ENCODE data around the gene TEX48.

DNA sequence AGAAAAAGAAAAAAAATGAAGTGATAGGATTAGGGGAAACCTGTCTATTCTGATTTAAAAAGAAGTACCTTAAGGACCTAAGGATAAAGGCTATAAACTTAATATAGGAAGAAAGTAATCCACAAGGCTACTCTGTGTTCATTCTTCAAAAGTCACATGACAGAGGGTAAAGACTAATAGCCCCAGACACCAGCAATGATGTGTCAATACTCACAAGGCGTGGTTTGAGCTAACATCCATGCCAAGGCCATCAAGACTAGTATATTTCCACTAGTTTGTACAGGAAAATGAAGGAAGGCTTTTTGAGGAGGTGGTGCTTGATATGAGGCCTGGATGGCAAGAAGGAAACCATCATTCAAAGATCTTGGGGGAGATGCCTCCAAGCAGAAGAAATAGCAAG is 49.7 kb upstream of the TEX48 start:
- TF ChIP-seq EP300 (IDR thresholded peaks at IDR 0.05; ENCODE audit: borderline replicate concordance in 1 of 2, control insufficient read depth in 1 of 2, low read depth in 2 of 2, low read length in 2 of 2) (no peak), RCOR1 (conservative IDR thresholded peaks at IDR 0.05; ENCODE audit: low read depth, low read length) (no peak), ZSCAN29 (IDR thresholded peaks at IDR 0.05) (no peak), TARDBP (IDR thresholded peaks at IDR 0.05; ENCODE audit: borderline replicate concordance) (no peak)
- TF ChIP-seq, protein P1, sequence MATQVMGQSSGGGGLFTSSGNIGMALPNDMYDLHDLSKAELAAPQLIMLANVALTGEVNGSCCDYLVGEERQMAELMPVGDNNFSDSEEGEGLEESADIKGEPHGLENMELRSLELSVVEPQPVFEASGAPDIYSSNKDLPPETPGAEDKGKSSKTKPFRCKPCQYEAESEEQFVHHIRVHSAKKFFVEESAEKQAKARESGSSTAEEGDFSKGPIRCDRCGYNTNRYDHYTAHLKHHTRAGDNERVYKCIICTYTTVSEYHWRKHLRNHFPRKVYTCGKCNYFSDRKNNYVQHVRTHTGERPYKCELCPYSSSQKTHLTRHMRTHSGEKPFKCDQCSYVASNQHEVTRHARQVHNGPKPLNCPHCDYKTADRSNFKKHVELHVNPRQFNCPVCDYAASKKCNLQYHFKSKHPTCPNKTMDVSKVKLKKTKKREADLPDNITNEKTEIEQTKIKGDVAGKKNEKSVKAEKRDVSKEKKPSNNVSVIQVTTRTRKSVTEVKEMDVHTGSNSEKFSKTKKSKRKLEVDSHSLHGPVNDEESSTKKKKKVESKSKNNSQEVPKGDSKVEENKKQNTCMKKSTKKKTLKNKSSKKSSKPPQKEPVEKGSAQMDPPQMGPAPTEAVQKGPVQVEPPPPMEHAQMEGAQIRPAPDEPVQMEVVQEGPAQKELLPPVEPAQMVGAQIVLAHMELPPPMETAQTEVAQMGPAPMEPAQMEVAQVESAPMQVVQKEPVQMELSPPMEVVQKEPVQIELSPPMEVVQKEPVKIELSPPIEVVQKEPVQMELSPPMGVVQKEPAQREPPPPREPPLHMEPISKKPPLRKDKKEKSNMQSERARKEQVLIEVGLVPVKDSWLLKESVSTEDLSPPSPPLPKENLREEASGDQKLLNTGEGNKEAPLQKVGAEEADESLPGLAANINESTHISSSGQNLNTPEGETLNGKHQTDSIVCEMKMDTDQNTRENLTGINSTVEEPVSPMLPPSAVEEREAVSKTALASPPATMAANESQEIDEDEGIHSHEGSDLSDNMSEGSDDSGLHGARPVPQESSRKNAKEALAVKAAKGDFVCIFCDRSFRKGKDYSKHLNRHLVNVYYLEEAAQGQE (IDR thresholded peaks at IDR 0.05; ENCODE audit: low read depth, low read length): no peak
- TF ChIP-seq, protein P2, sequence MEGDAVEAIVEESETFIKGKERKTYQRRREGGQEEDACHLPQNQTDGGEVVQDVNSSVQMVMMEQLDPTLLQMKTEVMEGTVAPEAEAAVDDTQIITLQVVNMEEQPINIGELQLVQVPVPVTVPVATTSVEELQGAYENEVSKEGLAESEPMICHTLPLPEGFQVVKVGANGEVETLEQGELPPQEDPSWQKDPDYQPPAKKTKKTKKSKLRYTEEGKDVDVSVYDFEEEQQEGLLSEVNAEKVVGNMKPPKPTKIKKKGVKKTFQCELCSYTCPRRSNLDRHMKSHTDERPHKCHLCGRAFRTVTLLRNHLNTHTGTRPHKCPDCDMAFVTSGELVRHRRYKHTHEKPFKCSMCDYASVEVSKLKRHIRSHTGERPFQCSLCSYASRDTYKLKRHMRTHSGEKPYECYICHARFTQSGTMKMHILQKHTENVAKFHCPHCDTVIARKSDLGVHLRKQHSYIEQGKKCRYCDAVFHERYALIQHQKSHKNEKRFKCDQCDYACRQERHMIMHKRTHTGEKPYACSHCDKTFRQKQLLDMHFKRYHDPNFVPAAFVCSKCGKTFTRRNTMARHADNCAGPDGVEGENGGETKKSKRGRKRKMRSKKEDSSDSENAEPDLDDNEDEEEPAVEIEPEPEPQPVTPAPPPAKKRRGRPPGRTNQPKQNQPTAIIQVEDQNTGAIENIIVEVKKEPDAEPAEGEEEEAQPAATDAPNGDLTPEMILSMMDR (IDR thresholded peaks at IDR 0.05 in 2 of 3, conservative IDR thresholded peaks at IDR 0.05 in 1 of 3; ENCODE audit: control insufficient read depth in 2 of 3, extremely low read depth in 1 of 3, insufficient read depth in 1 of 3, low read depth in 3 of 3, low read length in 3 of 3): no peak
